HFFc6 (cell line): ENCODE data around the gene EHBP1. TPM values are rescaled to one million over a fixed set of nuclear protein-coding genes. Genes with fewer than 3 reads are reported as not detected.

Experiments used
- DNase-seq: peaks from one replicate; pipeline ENCODE4 v3.0.0-alpha.2; 2018
- H3K27ac Mint-ChIP-seq: 2 replicates; pipeline ENCODE4 v1.8.0; 2020; ENCODE audit warnings: mild to moderate bottlenecking, mixed read lengths
- H3K27me3 Mint-ChIP-seq: 2 replicates; pipeline ENCODE4 v1.8.0; 2021; ENCODE audit warnings: mild to moderate bottlenecking, moderate library complexity, mixed read lengths; ENCODE audit not compliant: insufficient read depth
- H3K36me3 Mint-ChIP-seq: 2 replicates; pipeline ENCODE4 v1.8.0; 2021; ENCODE audit warnings: low read depth, mixed read lengths
- H3K4me1 Mint-ChIP-seq: 2 replicates; pipeline ENCODE4 v1.8.0; 2020; ENCODE audit warnings: low read depth, mixed read lengths
- H3K4me3 Mint-ChIP-seq: 2 replicates; pipeline ENCODE4 v1.8.0; 2020; ENCODE audit warnings: mild to moderate bottlenecking, moderate library complexity, mixed read lengths
- H3K9me3 Mint-ChIP-seq: 2 replicates; pipeline ENCODE4 v1.8.0; 2020; ENCODE audit warnings: mild to moderate bottlenecking, mixed read lengths
- long read RNA-seq: library from polyadenylated mRNA; unstranded; transcript quantifications from one replicate; pipeline ENCODE4 v2.0.0, GENCODE V29; 2019
- total RNA-seq, 6 experiments: library from RNA; stranded (reverse); fragmentation: NEBNext Ultra II Directional; extraction: Animal tissue kit (Norgen Biotek cat#: 25700); gene quantifications; 2 replicates in 1 of 6; 3 replicates in 5 of 6; pipeline ENCODE4 v1.2.3, GENCODE V29; 2021
- TF ChIP-seq, protein P1 (sequence below): fragments of 200-600 bp; sonication (generic); IDR thresholded peaks from 2 replicates; pipeline ENCODE4 v1.5.0; 2021; ENCODE audit warnings: antibody characterized with exemption, mild to moderate bottlenecking

Gene EHBP1
- total RNA-seq: 10 to 100 TPM; 72.7 to 87.3 (median 80.6) TPM
- long read RNA-seq, partial matches to known transcripts: 18 of 38 reads
- long read RNA-seq, other reads (novel, unspliced or antisense): 20 of 38 reads

DNA sequence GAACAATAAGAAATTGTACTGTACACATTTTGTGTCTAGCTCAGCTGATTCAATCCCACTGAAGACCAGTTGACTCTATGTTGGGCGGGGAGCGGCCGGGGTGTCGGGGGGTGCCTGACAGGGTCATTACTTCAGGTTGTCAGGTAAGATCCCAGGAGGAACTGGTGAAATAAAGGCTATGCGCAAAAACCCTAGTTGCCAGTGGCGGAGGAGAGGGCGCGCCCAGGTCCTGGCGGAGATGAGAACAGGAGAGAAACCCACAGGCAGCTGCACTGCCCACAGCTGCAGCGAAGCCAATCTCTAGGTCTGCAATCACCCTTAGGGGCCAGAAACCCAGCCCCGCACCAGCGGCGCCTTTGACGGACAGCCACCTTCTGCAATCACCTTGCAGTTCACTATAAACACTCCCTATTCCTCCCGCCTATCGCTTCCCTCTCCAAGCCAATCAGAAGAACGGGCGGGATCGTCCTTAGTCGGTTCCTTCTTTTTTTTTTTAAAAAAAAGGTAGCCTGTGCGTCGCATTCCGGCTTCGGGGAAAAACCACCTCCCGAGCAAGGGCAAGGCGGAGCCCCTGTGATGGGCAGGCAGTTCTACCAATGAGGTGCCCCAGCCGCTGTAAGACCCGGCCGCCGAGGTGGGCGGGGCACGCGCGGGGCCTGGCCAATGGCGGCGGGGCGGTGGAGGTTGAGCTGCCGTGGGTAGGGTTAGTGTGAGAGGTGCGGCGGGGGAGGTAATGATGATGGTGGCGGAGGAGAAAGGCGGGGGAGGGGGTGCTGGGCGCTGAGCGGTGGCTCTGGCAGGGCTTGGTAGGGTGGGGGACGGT lies at the start of gene EHBP1:
EHBP1 (plus strand) TSS at position 707 of the 823 bp plus-strand sequence. CDS start 1,479 bp downstream, outside the sequence.
- DNase-seq: peak; percentile 99
- Mint-ChIP-seq H3K27ac (peak within 1 kb of the TSS; percentile 88), H3K4me3 (peak within 1 kb of the TSS; percentile 94), H3K9me3 (peaks cover 10% of the 10 kb centered on the region), H3K4me1 (peaks cover 34% of the 10 kb centered on the region), H3K36me3 (peaks cover 28% of the 10 kb centered on the region), H3K27me3 (peaks cover 3% of the 10 kb centered on the region)
- TF ChIP-seq, protein P1, sequence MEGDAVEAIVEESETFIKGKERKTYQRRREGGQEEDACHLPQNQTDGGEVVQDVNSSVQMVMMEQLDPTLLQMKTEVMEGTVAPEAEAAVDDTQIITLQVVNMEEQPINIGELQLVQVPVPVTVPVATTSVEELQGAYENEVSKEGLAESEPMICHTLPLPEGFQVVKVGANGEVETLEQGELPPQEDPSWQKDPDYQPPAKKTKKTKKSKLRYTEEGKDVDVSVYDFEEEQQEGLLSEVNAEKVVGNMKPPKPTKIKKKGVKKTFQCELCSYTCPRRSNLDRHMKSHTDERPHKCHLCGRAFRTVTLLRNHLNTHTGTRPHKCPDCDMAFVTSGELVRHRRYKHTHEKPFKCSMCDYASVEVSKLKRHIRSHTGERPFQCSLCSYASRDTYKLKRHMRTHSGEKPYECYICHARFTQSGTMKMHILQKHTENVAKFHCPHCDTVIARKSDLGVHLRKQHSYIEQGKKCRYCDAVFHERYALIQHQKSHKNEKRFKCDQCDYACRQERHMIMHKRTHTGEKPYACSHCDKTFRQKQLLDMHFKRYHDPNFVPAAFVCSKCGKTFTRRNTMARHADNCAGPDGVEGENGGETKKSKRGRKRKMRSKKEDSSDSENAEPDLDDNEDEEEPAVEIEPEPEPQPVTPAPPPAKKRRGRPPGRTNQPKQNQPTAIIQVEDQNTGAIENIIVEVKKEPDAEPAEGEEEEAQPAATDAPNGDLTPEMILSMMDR: no peak

DNA sequence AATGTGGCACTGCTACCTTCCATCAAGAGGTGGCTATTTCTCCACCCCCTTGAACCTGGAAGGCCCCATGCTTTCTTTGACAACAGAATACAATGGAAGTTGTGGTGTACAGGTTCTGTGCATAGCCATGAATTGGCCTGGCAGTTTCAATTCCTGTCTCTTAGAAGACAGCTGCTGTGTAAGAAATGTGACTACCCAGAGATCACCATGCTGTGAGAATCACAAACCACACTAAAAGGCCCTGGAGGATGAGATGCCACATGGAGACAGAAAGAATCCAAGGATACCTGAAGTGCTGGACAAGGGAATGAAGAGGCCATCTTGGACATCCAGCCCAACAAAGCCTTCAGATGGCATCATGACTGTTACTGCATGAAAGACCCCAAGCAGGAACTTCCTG lies 47.7 kb upstream of the EHBP1 start:
- no peak for DNase-seq
- Mint-ChIP-seq H3K4me1 (peaks cover 53% of the 10 kb centered on the region), H3K27ac (no peak overlapping the region), H3K9me3 (no peaks in the 10 kb centered on the region), H3K4me3 (no peak overlapping the region), H3K36me3 (peaks cover 5% of the 10 kb centered on the region; the same call in 1 of the 2 replicates), H3K27me3 (peaks cover 2% of the 10 kb centered on the region; the same call in 1 of the 2 replicates)
- TF ChIP-seq, protein P1: no peak

DNA sequence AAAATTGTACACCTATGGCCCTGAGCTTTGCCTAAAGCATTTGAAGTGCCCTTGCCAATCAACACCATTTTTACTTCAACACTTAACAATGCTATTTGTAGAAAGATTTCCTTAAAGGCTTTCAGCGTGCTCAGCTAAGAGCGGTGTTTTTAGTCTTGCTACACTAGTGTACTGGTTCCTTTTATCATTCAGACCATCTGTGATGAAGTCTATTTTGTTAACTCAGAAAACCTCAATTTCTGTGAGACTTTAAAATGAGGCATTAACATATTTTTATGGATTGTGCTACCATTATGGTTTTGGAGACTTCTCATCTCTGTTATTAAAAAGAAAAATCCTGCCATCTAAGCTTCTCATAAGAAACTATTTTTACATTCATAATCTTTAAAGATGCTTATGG lies 46.6 kb upstream of the EHBP1 start:
- peaks cover 62% of the 10 kb centered on the region for H3K4me1 Mint-ChIP-seq
- H3K9me3 Mint-ChIP-seq: no peaks in the 10 kb centered on the region
- peaks cover 4% of the 10 kb centered on the region; the same call in 1 of the 2 replicates for H3K27me3 Mint-ChIP-seq
- DNase-seq: no peak
- peaks cover 5% of the 10 kb centered on the region; the same call in 1 of the 2 replicates for H3K36me3 Mint-ChIP-seq
- H3K27ac Mint-ChIP-seq: no peak overlapping the region
- H3K4me3 Mint-ChIP-seq: no peak overlapping the region
- TF ChIP-seq, protein P1: no peak

DNA sequence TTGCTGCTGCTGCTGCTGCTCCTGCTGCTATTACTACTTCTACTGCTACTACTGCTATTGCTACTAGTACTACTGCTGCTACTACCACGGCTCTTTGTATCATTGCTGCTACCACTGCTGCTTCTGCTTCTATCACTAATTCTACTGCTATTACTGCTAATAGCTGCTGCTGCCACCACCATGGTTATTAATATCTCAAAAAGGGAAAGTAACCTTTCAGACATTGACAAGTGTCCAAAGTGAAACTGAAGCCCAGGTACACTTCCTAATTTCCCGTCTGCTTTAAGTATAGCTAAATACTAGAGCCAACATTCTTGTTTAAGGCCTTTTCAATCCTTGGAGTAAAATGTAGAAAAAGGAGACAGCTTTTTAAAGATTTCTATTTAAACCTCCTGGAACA lies 45.4 kb upstream of the EHBP1 start:
- peak overlapping the region; percentile 83 for H3K27ac Mint-ChIP-seq
- TF ChIP-seq, protein P1: no peak
- H3K4me1 Mint-ChIP-seq: peaks cover 62% of the 10 kb centered on the region
- H3K36me3 Mint-ChIP-seq: peaks cover 5% of the 10 kb centered on the region; the same call in 1 of the 2 replicates
- no peak for DNase-seq
- no peaks in the 10 kb centered on the region for H3K9me3 Mint-ChIP-seq
- peak overlapping the region; percentile 2 for H3K4me3 Mint-ChIP-seq
- H3K27me3 Mint-ChIP-seq: 0 out of 2 replicates have a peak, but pooled peaks cover 3% of the 10 kb centered on the region

DNA sequence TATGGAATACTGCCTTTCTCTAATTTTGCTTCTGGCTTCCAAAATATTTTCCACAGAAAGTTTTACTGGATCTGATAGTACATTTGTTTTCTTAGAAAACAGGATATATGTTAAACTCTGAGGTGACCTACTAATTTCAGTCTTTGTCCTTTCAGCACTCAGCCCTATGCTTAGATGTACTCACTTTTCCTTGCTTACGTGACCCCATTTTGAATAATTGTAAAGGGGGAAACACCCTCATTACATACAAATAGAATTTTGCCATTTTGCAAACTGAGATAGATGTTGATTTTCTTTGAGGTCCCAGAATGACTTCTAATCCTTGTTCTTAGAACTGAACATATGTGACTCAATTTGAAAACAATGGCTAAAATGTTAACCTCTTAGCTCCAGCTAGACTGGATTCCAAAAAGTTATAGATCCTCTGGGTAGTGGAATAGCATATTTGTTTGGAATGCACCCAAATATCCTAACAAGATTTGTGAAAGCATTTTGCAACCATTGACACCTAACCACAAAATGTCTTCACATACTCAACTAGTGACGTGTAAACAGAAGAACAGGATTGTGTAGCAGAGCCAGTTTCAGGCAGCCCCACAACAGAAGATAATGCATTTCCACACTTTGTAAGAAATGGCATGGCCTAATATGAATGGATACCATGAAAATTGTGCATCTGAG lies 44.8 kb upstream of the EHBP1 start:
- no peaks in the 10 kb centered on the region for H3K9me3 Mint-ChIP-seq
- peak overlapping the region; percentile 83 for H3K27ac Mint-ChIP-seq
- H3K27me3 Mint-ChIP-seq: 0 out of 2 replicates have a peak, but pooled peaks cover 3% of the 10 kb centered on the region
- H3K36me3 Mint-ChIP-seq: peaks cover 5% of the 10 kb centered on the region; the same call in 1 of the 2 replicates
- peak overlapping the region; percentile 2 for H3K4me3 Mint-ChIP-seq
- TF ChIP-seq, protein P1: no peak
- peak; percentile 87 for DNase-seq
- peaks cover 65% of the 10 kb centered on the region for H3K4me1 Mint-ChIP-seq
